HG03139 (cell line): ENCODE data around the gene TPRA1.
A peak's percentile ranks its signal among the peaks of the same experiment; 100 is the strongest.
"Not testable (repeated sequence)": the region's sequence is repeated elsewhere in the genome, so short reads cannot be mapped to it uniquely, and the experiment has no call there.

Experiments used
- ATAC-seq: cut with Tn5 transposase; IDR thresholded peaks from one replicate; pipeline ENCODE4 v1.9.1; 2021; ENCODE audit not compliant: unreplicated experiment

Gene TPRA1

DNA sequence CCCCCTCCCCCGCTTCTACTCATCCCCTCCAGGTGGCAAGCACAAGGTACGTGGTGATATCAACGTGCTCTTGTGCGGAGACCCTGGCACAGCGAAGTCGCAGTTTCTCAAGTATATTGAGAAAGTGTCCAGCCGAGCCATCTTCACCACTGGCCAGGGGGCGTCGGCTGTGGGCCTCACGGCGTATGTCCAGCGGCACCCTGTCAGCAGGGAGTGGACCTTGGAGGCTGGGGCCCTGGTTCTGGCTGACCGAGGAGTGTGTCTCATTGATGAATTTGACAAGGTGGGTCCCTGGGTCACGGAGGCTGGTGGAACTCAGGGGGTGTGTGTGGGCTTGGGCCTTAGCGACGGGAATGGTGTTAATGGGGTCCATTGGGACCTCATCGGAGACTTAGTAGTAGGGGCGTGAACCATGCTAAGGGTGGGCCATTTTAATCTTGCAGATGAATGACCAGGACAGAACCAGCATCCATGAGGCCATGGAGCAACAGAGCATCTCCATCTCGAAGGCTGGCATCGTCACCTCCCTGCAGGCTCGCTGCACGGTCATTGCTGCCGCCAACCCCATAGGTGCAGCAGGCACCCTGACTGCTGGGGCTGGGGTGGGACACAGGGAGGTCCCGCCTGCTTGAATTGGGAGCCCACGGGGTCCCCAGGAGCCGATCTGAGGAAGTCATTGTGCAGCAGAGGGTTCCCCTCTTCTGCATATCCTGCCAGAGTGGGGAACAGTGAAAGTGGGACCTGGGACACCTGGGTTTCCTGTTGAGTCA, 26.5 kb upstream of the TPRA1 start:
- no peak for ATAC-seq

DNA sequence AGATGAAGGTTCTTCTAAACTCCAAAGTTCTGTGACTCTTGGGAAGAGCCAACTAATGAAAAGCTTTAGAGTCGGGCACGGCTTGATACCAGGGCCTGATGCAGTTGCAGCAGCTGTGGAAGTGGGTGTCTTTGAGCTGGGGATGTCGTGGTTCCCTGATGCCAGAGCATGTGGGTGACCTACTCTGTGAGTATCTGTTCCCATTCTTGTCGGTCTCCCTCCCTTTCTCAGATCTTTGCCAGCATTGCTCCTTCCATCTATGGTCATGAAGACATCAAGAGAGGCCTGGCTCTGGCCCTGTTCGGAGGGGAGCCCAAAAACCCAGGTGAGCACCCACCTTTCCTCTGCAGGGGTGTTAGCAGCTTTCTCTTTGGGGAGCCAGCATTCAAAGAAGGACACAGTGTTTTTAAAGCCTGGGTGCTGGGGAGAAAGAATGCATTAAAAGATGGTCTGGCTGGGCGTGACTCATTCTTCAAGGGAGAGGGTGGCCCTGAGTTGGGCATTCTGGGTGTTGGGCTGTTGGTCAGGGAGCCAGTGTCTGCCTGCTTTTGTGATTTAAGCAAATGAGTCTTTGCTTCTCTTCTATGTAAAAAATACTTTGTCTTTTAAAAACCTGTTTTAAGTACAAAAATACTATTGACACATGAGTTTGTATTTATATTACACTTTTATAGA, 25.2 kb upstream of the TPRA1 start:
- no peak for ATAC-seq

DNA sequence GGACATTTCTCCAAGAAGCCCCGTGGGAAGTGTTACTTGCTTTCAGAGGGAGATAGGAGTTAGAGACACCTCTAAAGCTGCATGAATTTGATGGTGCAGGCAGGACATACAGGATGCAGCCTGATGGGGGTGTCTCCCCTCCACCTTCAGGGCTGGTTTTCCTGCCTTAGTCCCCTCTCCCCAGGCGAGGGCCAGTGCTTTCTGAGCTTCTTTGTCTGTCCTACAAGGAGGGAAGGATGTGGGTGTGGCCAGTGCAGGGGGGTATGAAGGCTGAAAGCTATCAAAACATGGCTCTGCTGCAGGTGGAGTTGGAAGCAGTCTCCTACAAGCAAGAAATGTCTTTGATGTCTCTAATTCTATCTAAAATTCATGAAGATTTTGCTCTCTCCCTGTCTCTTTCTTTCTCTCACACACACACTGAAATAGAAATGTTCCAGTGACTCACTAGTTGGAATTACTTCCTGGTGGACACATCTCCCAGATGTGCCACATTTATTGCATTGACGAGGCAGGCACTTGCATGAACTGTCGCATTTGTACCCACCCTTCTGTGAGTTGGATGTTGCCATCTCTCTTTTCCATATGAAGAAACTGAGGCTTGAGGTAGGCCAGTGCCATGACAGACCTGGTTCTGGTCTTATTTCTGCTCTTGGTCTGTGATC, 24.5 kb upstream of the TPRA1 start:
- no peak for ATAC-seq

DNA sequence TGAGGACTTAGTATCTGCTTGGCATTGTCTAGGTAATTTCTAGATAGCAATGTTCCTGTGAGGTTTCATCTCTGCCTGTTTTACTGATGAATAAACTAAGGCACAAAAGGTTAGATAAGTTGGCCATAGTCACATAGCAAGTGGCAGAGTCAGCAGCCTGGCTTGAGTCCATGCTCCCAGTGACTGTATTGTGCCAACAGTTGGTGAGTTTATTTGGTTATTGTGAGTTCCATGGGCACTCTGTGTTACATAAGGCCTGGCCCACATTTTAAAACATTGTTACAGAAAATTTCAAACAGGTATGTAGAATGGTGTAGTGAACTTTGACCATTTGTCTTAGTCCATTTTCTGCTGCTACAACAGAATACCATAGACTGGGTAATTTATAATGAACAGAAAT, 22.9 kb upstream of the TPRA1 start:
- ATAC-seq, result no peak

DNA sequence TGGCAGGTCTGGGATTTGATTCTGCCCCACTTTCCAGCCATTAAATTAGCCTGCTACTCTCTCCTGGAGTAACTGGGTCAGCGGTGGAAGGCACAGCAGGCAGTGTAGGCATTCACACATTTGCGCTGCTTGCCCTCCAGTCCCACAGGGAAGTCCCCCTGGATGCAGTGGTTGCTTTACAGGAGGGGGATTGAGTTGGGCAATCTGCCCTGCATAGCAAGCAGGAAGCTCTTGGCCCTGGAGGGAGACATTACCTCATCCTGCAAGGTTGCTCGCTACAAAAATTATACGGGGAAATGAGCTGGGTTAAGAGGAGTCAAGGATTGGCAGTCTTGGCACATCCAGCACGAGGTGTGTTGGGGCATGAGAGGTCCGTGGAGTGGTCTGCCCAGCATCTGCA, 22.4 kb upstream of the TPRA1 start:
- no peak for ATAC-seq

DNA sequence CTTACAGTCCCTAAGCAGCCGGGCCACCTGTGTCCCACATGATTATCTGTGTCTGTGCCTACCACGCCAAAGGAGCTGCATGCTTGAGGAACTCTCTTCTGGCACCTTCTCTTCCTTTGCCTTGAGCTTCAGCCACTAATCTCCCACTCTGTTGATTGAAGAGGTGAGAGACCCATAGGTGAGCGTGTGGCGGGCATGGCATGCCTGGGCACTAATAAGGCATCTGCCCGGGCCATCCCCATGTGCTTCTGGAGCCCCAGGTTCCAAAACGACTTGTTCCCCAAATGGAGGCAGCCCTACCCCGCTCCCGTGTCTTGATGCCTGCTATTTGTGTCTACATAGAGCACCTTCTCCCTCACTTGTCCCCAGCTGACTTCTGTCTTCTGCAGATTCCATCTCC, 20.7 kb upstream of the TPRA1 start:
- ATAC-seq, result no peak

DNA sequence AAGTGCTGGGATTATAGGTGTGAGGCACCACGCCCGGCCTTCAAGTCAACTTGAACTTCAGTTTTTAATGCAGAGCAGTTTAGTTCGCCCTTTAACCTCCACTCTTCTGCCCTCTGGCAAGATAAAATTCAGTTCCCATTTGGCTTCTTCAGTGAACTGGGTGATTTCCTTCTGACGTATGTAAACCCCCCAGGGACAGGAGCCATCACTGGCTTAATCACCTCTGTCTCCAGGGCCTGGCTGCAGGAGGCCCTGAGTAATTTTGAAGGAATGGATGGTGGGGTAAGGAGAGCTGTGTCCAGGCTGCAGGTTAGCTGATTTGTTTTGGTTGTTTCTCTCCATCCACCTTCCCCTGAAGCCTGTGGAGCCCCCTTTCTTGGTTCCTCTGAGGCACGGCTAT, 19.6 kb upstream of the TPRA1 start:
- ATAC-seq, result no peak

DNA sequence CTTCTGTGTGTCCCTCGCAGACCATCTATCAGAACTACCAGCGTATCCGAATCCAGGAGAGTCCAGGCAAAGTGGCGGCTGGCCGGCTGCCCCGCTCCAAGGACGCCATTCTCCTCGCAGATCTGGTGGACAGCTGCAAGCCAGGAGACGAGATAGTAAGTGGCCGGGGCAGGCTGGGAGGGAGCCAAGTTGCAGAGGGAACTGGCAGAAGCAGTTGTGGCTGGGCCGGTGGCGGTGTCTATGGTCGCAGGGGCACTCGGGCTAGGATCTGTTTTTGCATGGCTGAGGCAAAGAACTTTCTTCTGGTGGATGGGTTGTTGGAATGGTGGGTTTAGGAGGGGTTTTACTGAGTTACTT, 17.8 kb upstream of the TPRA1 start:
- no peak for ATAC-seq

DNA sequence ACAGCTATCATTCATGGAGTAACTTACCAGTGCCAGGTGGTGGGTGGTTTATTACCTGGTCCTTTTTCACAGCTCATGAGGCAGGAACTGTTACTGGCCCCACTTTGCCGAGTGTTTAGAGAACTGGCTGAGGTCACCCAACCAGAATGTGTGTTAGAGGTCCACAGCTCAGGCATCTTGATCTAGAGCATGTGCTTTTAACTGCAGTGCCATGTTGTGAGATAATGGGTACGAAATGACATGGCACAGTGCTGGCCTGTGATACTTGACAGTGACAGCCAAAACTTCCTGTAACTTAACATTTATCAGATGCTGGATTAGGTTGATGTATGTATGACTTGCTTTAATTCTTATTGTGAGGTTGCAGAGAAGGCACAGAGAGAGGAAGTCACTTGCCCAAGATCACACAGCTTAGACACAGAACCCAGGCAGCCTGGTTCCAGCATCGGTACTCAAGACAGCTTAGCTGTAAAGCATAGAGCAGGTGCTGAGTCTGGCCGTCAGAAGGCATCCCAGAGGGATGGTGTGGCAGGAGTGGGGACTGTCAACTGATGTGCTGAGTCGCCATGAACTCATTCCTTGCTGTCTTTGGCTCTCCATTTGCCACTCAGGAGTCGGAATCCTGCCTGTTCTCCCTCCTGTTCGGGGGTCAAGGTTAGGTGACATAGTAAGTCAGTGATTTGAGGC, 17.3 kb upstream of the TPRA1 start:
- ATAC-seq, result no peak

DNA sequence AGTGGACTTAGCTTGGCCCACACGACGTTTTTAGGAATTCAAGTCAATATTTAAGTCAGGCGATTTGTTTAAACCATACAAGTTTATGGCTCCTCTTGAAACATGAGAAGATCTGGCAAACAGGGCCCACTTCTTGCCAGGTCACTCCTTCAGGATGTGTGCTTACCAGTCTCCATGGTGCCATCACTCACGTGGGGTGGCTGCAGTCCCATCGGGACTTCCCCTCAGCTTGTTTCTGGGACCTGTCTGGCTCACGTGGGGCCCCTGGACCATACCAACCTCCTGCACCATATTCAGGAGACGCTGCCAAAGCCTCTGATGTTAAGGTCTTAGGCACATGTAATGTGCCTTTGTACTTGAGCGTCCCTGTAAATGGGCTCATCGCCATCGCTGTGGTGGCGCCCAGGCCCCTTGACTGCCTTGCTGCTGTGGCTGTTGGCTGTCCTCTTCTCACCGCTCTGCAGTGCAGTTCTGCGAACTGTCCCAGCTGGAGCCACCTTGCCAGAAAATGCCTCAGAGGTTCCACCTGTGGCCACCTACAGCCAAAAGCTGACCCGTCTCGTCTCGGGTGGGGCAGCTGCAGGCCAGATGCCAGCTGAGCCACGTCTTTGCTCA, 16.6 kb upstream of the TPRA1 start:
- no peak for ATAC-seq

DNA sequence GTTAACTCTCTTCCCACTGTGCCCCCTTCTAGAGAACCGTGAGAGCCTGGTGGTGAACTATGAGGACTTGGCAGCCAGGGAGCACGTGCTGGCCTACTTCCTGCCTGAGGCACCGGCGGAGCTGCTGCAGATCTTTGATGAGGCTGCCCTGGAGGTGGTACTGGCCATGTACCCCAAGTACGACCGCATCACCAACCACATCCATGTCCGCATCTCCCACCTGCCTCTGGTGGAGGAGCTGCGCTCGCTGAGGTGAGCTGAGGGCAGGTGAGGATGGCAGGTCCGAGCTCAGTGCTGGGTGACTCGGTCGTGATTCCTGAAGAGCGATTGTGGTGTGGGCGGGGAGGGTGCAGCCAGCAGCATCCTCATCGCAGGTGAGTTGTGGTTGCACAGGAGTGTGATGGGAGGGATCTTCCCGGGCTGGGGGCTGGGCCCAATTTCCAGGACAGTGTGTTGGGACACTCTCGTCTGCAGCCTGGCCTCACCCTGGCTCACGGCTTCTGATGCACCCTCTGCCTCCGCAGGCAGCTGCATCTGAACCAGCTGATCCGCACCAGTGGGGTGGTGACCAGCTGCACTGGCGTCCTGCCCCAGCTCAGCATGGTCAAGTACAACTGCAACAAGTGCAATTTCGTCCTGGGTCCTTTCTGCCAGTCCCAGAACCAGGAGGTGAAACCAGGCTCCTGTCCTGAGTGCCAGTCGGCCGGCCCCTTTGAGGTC, 15.7 kb upstream of the TPRA1 start:
- no peak for ATAC-seq

DNA sequence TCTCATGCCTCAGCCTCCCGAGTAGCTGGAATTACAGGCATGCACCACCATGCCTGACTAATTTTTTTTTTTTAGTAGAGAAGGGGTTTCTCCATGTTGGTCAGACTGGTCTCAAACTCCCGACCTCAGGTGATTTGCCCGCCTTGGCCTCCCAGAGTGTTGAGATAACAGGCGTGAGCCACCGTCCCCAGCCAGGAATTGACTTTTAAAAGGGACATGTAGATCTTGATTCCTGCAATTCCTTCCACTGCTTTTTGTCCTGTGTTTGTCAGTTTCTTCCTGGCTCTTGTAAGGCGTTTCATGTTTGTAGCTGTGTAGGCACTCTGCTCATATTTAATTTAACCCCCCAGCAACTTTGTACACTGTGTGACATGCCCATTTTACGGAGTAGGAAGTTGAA, 15.0 kb upstream of the TPRA1 start:
- not testable (repeated sequence) for ATAC-seq

DNA sequence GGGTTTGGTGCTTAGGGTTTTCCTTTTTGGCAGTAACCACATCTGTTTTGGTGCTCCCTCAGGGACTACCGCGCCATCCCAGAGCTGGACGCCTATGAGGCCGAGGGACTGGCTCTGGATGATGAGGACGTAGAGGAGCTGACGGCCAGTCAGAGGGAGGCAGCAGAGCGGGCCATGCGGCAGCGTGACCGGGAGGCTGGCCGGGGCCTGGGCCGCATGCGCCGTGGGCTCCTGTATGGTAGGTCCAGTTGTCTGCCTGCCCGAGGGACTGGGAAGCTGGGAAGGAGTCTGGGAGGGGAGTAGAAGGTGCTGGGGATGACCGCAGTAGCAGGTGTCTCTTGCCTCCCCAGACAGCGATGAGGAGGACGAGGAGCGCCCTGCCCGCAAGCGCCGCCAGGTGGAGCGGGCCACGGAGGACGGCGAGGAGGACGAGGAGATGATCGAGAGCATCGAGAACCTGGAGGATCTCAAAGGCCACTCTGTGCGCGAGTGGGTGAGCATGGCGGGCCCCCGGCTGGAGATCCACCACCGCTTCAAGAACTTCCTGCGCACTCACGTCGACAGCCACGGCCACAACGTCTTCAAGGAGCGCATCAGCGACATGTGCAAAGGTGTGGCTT, 14.1 kb upstream of the TPRA1 start:
- ATAC-seq, result no peak

DNA sequence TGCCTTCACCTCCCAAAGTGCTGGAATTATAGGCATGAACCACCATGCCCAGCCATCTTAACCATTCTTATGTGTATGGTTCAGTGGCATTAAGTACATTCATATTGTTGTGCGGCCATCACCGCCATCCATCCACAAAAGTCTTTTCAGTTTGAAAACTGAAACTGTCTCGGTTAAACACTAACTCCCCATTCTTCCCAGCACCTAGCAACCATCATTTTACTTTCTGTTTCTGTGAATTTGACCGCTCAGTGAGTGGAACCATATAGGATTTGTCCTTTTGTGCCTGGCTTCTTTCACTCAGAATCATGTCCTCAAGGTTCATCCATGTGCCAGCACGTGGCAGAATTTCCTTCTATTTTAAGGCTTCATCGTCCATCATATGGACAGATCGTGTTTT, 13.5 kb upstream of the TPRA1 start:
- peak; percentile 51 for ATAC-seq

DNA sequence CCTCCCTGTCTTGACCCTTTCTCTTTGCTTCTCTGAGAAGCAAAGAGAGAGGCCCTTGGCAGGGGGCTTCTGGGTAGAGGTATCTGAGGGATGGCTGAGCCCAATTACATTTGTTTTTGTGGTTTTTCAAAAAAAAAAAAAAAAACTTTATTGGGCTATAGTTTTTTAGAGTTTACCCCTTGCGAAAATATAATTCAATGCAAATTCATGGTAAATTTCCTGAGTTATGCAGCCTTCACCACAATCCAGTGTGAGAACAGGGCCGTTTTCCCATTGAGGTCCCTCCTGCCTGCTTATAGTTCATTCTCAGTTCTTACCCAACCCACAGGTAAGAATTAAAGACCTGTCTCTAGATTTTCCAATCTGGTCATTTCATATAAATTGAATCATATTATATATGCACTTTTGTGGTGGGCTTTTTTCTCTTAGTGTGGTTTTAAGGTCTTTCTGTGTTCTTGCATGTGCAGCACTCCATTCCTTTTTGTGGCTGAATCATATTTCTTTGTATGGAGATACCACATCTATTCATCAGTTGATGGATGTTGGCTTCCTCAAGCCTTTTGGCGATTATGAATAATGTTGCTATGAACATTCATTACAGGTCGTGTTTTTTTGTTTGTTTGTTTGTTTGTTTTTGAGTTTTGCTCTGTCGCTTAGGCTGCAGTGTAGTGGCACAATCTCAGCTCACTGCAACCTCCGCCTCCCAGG, 10.4 kb upstream of the TPRA1 start:
- ATAC-seq, result no peak

DNA sequence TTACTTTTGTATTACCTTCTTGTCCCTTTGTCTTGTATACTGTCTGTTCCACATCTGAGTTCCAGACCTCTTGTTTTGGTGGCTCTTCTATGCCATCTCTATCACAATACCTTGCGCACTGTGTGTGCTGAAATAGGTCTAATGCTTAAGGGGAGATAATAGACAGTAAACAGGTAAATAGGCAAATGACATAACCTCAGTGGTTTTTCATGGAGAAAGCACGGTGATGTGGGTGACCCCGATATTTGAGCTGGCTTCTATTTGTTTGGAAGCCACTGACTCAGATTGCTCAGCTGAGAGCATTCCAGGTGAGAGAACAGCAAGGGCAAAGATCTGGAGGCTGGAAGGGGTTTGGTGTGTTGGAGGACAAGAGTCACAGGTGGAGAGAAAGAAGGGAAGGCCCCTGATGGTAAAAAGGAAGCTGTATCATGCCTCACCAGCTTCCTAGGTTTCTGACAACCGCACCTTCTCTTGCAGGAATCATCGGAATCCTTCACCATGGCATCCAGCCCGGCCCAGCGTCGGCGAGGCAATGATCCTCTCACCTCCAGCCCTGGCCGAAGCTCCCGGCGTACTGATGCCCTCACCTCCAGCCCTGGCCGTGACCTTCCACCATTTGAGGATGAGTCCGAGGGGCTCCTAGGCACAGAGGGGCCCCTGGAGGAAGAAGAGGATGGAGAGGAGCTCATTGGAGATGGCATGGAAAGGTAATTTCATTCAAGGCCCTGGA, 8.5 kb upstream of the TPRA1 start:
- ATAC-seq, result no peak

DNA sequence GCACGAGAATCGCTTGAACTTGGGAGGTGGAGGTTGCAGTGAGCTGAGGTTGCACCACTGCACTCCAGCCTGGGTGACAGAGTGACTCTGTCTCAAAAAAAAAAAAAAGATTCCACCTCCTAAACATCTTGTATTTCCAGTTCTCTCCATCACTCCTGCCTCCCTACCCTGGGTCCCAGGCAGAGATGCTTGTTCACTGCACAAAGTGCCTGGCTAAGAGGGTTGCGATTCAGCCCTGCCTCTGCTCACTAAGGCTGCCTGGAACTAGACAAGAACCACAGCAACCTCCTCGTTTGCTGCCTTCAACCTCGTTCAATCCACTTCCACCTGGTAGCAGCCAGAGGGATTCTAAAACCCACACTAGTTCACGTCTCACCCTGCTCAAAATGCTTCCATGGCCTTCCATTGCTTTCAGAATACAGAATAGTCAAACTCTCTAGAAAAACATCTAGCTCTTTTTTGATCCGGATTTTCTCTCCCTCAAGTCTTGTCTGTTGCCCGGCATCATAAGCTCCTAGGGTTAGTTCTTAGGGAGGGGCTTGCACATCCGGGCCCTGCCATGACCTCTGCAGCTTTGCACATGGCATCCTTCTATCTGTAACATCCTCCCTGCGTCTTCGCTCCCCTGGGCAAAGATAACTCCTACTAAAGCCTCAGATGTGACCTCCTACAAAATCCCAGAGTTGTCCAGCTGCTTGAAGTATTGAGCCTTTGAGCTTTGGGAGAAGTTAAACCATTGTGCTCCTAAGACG, 6.7 kb upstream of the TPRA1 start:
- no peak for ATAC-seq

DNA sequence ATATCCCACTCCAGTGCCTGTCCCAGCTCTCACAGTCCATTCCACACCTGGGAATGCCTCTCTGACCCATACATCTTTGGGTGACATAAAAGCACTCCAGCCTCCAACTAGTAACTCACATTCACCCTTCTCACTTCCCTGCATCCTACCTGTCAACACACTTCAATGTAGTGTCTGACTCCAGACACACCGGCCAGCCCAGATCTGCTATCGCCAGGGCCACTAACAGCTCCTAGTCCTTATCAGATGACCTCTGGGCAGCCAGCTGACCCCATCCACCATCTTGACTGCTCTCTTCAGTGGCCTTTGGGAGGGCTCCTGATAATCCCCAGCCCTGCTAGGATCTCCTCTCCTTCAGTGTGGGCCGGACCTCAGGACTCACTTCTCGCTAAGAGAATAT, 4.8 kb upstream of the TPRA1 start:
- ATAC-seq, result no peak
